Fibroblast of skin of left quadriceps (primary cell): ENCODE data around the gene ATP4B.

Source experiments
- DNase-seq, 2 experiments: peaks; one replicate each; pipeline ENCODE4 v3.0.0-alpha.2; 2013; ENCODE audit warnings: low read depth in 2 of 2

The ATP4B gene

DNA sequence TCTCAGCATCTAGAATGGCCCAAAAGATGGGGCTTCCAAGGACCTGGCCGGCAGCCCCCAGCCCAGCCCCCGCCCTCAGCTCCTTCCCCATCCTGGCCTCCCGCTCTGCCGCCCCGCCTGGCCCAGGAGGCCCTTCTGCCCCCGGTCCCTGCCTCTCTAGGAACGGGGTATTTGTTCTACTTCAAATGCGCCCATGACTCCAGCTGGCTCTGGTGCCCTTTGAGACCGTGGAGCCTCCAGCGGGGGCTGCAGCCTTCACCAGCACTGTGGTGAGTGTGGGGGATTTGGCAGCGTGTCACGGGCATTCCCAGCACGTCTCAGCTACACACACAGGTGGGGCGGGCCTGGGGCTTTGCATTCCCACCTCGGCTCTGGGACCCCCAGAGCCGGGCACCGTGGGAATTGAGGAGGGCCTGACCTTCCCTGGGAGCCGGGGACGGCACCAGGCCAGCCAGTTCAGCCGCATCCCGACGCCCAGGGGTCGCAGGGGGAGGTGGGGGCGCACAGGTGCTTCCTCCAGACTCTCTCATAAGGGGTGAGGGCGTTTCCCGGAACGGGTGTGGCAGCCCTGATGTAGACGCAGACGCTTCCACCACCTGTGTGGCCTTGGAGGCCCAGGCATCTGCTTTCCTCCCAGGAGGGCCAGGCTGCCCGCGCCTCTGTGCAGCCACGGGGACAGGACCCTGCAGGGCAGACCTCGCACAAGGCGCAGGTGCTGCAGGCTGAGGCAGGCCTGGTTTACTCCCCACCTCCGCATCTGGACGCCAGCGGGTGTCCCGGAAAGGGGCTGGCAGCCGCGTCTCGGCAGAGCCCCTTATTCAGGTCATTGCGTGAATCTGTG lies 947 bp downstream of the ATP4B start:
- DNase-seq = no peak

DNA sequence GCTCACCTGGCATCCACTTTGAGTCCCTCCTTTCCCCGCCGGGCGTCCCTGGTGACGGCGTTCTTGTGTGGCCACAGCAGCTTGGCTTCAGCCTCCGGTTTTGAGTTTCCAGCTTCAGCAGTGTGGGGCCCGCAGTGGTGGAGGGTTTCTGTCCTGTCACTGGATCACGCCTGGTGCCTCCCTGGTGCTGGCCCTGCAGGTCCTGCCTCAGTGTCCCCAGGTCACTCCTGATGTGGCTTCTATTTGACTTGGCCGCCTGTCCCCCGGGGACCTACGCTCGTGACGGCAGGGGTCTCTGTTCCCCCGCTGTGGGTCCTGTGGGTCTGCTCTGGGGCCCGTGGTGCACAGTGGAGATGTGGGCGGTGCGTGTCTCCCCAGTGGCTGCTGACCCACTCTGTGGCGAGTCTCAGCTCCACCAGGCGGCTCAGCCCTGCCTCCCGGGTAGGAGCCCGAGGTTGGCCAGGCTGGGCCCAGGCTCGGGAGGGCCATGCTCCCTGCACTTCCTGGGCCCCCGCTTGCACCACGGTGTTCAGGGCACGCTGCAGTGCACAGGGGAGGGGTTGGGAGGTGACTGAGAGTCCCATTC lies 1.9 kb downstream of the ATP4B start:
- no peak for DNase-seq

DNA sequence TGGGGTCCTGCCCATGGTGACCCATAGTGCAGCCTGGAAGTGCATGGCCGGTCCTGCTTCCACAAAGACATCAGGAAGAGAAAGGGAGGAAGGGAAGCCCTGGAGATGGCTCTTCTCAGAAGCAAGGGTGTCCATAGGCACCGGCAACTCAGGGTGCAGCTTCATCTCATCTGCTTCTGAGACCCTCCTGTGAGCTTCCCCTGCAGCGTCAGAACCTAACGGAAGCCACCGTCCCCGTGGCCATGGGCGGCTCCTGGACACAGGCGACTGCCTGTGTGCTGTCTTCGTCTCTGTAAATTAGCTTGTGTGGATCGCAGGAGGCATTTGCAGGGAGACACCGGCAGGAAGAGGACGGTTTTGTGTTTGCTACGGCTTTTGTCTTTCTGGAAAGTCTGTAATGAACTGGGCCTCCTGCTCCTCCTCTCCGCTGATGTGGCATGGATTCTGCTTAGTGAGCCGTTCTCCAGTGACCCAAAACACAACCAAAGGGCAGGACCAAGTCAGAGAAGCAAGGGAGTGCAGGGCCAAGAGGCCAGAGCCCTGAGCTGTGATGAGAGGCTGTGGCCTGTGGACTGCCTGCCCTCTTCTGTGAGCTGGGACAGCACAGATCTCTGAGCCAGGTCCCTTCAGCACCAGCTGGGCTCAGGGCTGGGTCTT lies 2.5 kb downstream of the ATP4B start:
- no peak for DNase-seq

DNA sequence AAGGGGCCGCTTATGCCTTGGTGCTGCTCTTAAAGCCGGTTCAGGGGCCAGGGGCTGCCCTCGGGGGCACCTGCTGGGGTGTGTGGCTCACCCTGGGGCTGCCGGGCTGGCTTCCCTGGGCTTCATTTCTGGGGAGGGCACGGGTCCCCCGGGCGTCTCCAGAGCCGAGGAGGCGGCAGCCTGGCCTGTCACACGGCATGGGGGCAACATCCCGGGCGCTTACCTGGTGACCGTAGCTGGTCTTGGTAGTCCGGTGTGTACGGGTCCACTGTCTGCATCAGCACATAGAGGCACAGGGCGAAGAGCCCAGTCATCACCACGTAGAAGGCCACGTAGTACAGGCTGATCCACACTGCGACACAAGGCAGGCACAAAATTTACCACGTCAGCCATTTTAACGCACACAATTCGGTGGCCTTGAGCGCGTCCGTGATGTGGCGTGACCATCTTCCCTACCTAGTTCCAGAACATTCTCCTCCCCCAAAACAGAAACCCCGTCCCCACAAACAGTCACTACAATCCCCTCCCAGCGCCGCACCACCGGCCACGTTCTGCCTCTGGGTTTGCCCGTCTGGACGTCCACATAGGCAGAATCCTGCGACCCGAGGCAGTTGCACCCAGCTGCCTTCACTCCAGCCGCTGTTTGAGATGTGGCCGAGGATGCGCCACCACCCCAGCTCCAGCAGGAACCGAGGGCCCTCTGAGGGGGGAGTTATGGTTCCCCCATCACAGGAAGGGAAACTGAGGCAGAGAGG lies 3.2 kb downstream of the ATP4B start:
- no peak for DNase-seq

DNA sequence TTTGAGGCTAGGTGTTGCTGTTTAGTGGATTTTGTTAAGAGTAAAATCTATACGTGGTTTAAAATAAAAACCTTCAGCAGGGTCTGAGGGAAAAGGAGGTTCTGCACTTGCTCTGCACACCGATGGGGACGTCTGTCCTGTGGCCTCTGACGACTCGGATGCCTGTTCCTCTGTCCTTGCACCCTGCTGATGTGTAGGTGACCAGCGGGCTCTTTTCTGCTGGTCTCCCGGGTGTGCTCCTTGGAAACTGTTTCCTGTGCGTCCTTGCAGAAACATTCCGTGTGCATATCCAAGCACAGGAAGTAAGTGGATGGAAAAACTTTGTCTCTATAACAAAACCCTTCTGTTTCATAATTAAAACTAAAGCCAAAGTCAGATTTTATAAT lies 3.8 kb downstream of the ATP4B start:
- DNase-seq = no peak

DNA sequence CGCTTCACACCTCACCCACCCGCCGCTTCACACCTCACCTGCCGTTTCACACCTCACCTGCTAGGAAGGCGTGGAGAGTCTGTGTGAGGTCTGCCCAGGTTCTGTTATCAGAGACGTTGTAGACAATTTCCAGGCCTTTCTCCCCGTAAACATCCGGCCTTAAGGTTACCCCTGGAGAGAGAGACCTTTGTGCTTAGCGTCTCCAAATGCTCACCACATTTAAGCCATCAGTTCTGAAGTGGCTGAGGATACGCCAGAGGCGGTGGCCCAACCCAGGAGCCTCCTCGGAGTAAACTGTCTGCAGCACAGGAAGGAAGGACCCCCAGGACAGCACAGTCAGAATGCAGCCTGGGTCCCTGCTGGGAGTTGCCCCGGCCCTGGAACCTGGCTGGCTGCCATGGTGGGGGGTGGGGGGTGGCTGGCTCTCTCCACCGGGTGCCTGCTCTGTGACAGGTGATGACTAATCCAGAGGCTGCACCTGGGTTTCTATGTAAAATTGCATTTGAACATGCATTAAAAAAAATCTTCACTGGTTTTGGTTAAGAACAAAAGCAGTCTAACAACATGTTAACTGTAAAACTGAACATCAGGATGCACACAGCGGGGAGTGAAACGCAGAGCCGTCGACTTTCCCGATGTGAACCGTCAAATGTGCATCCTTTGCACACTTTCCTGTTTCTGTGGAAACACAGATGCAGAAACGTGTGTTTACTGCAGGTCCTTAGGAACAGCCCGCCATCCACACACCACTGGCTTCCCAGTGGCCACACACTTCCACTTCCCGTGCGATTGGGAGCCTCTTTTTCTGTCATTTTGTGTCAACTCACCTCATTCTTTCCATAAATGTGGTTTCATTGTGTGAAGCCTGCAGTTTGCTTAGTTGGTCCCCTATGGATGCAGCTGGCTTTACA lies 4.5 kb downstream of the ATP4B start:
- no peak for DNase-seq

DNA sequence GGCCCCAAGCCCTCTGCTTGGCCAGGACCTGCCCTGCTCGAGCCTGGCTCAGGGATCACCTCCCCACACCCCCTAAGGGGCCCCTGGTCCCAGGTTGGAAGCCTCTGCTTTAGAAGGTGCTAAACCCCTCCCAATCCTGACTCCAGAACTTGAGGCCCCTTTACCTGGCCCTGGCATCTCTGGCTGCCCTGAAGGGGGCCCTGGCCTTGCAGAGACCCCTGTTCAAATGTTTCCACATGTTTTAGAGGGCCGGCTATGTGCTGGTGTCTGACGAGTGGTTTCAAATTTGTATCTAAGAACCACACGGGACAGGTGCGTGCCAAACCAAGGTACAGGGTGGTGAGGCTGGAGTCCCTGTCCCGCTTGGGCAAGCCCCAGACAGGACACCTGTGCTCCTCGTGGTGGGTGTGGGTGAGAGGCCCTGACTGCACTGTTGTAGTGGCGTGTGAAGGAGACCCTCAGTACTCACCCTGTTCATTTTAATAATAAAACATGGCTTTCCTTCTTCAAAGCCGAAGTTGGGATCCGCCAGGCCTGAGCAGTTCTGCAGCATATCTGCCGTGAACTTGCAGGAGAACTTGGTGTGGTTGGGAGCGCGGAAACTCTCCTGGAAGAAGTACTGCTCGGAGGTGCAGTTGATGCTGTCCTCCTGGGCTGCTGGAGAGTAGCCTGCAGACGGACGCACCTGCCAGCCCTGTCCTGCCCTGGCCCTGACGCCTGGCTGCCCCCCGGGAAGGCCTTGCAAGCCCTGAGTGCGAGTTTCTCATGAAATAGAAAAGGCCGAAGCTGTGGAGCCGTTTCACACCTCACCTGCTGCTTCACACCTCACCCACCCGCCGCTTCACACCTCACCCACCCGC lies 5.4 kb downstream of the ATP4B start:
- no peak for DNase-seq

DNA sequence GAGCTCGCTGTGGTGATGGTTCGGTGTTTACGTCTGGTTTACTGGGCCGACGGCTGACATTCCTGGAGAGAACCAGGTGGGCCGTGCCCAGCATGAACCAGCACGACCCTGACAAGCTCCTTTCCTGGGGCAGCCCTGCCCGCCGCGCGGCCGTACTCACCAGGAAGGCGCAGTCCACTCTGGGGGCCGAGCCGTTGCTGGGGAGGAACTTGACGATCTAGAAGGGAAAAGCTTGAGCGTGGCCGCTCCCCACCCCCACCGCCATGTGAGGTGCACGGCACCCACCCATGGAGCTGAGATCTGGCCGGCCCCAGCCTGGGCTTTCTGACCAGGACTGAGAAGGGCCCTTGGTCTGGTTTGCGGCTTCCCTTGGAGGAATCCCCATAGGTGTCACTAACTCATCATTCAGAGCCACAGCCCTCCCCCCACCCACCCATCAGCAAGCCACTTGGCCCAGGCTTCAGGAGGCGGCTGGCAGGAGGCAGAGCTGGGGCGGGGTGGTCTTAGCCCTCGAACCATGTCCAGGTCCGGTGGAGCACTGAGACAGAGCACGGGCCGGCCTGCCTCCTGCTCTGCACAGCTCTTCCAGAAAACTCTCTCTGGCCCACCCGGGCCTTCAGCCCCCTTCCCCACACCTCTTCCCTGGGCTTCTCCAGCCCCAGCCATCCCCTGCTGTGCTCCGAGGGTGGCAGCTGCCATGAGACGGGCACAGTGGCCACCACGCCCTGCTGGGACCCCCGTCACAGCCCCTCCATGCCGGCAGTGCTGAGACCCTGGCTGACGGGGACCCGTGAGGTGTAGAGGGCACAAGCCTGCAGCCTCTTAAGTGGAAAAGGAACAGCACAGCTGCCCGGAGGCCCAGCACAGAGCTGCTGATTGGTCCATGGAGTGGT lies 6.2 kb downstream of the ATP4B start:
- no peak for DNase-seq

DNA sequence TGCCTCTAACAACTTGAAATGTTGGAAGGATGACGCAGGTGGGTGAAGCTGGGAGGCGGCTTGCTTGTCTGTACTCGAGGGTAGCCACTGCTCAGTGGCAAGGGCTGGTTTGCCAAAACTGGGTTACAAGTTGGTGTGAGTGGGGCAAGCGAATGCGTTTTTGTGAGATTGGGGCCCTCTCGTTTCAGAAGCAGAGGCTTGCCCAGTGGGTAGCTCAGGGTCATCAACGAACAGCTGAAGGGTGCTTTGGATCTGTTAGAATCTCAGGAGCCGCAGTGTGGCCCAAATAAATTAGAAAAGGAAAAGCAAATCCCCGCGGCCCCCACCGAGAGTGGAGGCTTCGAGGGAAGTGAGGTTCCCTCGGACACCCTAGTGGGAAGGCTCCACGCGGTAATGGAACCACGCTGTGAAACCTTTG lies 7.3 kb downstream of the ATP4B start:
- DNase-seq = no peak

DNA sequence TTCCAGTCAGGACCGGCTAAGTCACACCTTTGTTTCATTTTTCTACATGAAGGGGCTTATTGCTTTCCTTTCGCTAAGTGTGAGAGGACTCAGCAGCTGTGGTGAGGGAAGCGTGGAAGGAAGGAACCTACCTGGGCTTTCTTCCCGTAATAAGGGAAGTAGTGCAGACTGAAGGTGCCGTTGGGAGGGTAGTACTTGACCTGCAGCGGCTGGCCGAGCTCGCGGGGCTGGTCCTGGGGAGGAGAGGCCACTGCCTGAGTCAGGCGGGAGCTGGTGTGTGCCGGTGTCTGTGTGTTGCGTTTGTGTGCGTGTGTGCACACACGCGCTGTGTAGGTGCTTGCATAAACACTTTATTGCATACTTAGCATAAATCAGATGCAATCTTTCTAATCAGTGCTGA lies 7.7 kb downstream of the ATP4B start:
- DNase-seq = no peak

DNA sequence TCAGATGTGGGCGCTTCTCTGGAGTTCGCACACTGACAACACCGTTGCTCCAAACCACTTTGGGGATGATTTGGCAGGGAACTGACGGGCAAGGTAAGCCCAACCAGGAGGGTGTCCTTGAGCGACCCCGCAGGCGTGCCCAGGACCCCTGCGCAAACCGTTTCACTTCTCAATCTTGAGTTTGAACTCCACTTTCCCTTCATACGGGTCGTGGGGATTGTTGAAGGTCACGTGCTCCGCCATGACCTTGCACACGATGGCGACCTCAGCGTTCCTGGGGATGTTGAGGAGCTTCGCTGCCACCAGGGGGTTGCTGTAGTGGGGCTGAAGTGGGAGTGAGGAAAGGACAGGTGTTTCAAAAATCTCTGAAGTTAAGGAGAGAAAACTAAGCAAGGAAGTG lies 8.8 kb downstream of the ATP4B start:
- DNase-seq = no peak

DNA sequence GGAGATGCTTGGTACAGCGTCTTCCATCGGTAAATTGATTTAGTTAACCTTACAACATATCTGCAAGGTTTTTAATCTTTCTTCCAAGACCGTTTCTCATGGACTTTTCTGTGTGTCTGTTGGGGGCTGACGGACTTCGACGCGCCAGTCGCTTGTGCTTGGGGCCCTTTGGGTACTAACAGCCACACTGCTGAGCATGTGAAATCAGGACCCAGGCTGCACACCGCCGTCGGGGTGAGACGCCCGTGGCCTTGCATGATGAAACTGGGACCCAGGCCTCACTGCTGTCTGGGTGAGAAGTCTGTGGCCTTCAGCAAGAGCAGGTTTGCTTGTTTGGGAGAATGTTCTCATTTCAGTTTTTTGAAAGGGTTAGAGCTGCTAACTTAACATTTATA lies 9.8 kb downstream of the ATP4B start:
- DNase-seq = no peak

DNA sequence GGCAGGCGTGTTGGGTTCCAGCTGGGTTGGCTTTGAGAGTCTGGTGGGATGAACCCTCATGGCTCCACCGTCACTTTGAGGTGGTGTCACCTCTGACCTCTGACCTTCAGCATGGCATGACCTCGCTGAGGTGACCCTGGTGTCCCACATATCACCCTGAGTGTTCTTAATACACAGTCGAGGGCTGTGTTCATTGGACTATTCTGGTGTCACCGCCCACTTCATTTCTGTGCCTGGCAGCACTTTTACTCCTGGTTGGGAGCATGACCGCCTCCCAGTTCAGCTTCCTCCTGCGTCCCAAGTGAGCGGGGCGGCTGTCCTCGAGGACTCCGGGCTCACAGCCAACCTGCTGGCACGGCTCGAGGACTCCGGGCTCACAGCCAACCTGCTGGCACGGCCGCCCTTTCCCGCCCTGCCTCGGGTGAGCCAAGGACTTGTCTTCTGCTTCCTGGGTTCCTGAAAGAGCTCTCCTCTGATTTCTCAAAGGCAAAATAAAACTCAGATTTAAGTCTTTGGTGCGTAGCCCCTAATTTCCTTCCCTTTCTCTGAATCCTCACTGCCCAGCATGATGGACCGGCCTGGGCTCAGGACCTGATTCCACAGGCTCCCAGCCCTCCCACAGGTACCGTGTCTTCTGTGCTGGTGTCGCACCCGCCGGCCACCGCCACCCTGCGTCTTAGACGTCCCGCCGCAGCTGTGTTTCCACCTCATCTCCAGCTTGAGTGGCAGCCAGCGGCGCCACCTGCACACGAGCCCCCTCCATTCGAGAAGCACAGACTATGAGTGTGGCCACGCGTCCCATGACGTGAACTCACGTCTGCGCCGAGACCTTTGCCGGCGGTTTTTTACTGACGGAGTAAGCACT lies 10.4 kb downstream of the ATP4B start:
- no peak for DNase-seq

DNA sequence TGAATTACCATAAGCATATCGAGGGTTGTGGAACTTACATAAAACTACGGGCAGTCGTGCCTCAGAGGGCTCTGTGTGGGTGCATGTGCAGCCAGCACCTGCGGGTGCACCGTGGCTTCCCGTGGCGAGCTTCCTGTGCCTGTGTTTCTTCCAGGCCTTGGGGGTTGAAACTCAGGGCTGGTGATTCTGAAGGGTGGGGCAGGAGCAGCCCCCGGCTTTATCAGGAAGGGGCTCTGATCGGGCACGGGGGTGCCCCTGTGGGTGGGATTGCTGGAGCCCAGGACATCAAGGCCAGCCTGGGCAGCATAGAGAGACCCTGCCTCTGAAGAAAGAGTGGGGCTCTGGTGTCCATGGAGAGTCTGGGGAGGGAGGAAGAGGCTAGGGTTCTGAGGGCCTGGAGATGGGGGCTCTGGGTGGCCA lies 11.1 kb downstream of the ATP4B start:
- no peak for DNase-seq

DNA sequence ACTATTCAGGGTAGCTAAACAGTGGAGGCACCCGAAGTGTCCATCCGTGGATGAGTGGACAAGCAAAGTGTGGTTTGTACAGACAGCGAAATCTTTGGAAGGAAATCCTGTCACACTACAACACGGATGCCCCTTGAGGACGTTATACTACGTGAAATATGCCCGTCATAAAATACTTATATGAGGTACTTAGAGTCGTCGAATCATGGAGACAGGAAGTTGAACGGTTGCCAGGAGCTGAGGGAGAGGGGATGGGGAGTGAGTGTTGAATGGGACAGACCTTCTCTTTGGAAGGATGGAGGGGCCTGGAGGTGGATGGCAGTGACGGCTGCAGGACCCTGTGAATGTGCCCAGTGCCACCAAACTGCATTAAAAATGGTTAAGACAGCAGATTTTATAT lies 11.6 kb downstream of the ATP4B start:
- DNase-seq = no peak

DNA sequence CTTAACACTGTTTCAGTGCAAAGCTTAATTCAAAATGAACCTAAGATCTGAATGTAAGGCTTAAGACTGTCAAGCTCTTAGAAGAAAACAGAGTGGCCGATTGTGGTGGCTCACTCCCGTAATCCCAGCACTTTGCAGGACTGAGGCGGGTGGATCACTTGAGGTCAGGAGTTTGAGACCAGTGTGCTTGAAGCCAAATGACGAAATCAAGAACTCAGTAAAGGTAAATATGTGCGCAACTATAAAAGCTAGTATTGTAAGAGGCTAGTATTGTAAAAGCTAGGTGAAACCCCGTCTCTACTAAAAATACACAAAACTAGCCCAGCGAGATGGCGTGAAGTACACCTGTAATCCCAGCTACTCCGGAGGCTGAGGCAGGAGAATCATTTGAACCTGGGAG lies 12.7 kb downstream of the ATP4B start:
- no peak for DNase-seq

DNA sequence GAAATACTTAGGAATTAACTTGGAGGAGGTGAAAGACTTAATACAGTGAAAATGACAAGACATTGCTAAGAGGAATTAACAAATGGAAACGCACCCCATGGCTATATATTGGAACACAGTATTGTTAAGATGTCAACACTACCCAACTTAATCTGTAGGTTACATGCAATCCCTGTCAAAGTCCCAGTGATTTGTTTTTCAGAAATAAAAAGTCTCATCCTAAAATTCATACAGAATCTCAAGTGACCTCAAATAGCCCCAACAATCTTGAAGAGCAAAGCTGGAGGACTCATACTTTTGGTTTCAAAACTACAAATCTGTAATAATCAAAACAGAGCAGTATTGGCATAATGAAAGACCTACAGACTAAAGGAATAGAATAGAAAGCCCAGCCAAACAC lies 13.2 kb downstream of the ATP4B start:
- no peak for DNase-seq

DNA sequence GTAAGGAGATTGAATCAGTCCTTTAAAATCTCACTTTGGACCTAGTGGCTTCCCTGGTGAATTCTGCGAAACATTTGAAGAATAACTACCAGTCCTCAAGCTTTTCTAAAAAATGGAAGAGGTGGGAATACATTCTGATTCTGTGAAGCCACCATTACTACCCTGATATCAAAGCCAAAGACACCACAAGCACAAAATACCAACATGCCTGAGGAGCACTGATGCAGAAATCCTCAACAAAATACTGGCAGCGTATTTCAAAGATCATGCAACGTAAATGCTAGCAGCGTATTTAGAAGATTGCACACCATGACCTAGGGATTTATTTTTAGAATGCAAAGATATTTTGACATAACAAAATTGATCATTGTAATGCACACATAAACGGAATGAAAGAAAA lies 14.4 kb downstream of the ATP4B start:
- DNase-seq = no peak
